ENCODE data around the gene NECTIN3.

The NECTIN3 gene

GRCh38 chr3:111200027-111200426, 128.4 kb downstream of the NECTIN3 start:
- DNase-seq (no peak), ATAC-seq (no peak)

GRCh38 chr3:111210003-111210711, 138.5 kb downstream of the NECTIN3 start:
- DNase-seq, result no peak
- no peak for ATAC-seq

GRCh38 chr3:111210866-111211564, 139.4 kb downstream of the NECTIN3 start:
- ATAC-seq (no peak), DNase-seq (no peak)

- ATAC-seq, result no peak
- no peak for DNase-seq
Measured at GRCh38 chr3:111212511-111212910, 140.9 kb downstream of the NECTIN3 start.

GRCh38 chr3:111215481-111215880, 143.9 kb downstream of the NECTIN3 start:
- DNase-seq, result no peak
- ATAC-seq, result no peak

GRCh38 chr3:111218615-111219014, 147.0 kb downstream of the NECTIN3 start:
- ATAC-seq (no peak), DNase-seq (no peak)

- DNase-seq (no peak), ATAC-seq (no peak)
Measured at GRCh38 chr3:111227216-111227615, 155.6 kb downstream of the NECTIN3 start.

GRCh38 chr3:111229301-111229700, 157.7 kb downstream of the NECTIN3 start:
- DNase-seq, result no peak
- ATAC-seq, result no peak

- DNase-seq, result no peak
- ATAC-seq, result no peak
Measured at GRCh38 chr3:111236836-111237713, 165.5 kb downstream of the NECTIN3 start.

- no peak for ATAC-seq
- DNase-seq, result no peak
Measured at GRCh38 chr3:111237946-111238345, 166.3 kb downstream of the NECTIN3 start.

GRCh38 chr3:111238885-111239284, 167.3 kb downstream of the NECTIN3 start:
- no peak for DNase-seq

GRCh38 chr3:111241960-111242359, 170.3 kb downstream of the NECTIN3 start:
- no peak for ATAC-seq

More at GRCh38 chr3:111238885-111239284, 167.3 kb downstream of the NECTIN3 start:
- ATAC-seq, result peak; percentile 93

More at GRCh38 chr3:111241960-111242359, 170.3 kb downstream of the NECTIN3 start:
- DNase-seq, result no peak

Measured in stimulated activated naive CD8-positive, alpha-beta T cell treated with anti-CD3 and anti-CD28 coated beads, Interleukin-15, Interleukin-2, amounts not matched to agents 100 U/mL and 50 U/mL, for 24 hours (primary cell).